HG03135 (cell line): Measurements from ENCODE around the gene ERF.

Source experiments
- ATAC-seq: cut with Tn5 transposase; IDR thresholded peaks from one replicate; pipeline ENCODE4 v1.9.1; 2021; ENCODE audit warnings: mild to moderate bottlenecking, moderate library complexity; ENCODE audit not compliant: unreplicated experiment

Gene ERF

GRCh38 chr19:42255766-42256745 is 1.1 kb upstream of the ERF start:
- no peak for ATAC-seq

DNA sequence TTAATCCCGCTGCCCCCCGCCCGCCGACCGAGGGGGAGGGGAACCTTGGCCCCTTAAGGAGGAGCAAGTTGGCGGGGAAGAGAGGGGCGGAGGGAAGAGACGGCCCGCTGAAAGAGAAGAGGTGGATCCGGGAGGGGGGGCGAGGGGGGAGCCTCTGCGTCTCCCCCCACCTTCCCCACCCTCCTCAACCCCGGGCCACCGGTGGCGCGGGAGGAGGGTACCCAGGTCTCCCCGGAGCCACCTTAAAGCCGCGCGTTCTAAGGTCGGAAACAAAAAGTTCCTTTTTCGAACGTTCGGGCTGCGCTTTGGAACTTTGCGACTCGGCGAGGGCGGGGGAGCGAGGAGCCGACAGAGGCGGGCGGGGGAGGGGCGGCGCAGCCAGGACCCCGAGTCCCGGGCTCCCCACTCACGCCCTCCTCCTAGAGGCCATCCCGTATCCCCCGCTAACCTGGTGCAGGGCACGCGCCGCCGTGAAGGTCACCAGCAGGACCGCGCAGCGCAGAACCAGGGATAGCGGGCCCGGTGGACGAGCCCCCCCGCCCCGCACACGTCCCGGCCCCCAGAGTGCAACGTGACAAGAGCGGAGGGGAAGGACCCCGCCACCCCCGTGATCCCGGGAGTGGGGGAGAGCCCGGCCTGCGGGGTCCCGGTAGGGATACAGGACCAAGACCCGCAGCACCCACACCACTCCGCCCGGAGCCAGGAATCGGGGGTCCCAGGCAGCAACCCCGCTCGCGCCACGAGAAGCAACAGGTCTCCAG is 659 bp downstream of the ERF start:
- peak; percentile 31 for ATAC-seq

DNA sequence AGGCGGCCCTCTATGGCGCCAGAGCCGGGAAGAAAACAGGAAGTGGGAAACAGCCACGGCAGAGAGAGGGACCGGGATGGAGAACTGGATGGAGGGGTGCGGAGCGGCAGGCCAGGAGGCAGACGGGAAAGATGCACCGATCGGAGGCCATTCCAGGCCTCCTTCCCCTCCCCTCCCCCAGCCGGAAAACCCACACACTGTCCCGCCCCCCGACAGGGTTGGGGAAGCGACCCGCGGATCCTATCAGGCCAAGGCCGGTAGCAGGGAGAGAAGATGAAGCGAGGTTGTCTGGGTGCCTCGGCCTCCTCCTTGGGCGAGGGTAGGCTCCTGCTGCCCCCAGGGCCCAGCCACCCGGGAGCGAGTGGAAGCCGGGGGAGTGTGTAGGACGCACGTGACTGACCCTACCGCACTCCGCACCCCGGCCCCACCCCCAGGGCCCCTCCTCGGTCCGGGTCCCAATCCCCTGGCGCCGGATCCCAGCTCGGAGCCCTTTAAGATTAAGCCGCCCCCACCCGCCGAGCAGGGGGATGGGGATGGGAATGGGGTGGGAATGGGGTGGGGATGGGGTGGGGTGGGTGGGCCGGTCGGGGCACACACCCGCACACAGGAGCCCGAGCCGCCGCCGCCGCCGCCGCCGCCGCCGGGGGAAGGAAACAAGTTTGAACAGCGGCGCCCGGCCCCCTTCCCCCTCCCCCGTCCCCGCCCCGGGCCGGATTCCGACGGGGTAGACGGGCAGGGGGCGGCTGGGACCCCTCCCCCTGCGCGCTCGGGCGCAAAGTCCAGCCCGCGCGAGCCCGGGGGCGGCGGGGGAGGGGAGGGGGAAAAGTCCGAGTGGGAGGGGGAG is 1.5 kb downstream of the ERF start:
- ATAC-seq, result peak; percentile 21

DNA sequence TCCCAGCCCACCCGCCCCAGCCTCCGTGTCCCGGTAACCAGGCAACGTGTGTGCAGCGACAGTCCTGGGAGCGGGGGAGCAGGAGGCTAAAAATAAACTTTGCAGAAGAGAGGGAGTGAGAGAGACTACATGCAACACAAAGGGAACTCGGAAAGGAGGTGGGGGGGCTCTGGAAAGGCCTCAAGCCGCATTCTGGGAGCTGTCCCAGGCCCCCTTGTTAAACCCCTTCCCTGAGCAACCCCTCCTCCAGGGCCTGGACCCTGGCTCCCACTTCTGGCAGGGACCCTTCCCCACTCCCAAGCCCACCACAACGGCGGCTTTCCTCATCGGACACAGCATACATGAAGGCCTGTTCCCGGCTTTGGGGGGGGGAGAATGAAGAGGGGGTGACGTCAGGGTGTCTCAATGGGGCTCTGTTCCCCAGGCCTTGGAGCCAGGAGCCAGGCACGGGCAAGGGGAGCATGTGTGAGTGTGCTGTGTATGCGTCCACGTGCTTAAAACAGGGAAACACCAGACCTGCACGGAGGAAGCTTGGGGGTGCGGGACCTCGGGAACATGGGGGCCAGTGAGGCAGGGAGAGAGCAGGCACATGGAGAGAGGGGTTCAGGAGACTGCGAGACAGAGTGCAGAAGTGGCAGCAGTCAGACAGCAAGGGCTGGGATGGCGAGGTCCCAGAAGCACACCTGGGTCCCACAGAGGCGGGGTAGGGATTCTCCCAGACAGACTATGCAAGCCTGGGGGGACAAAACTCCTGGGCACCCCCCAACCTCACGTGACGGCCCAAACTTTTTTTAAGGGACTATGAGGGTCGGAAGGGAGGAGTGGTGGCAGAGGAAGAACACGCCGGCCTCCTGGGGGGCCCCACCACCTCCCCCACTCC is 2.3 kb downstream of the ERF start:
- ATAC-seq, result no peak

DNA sequence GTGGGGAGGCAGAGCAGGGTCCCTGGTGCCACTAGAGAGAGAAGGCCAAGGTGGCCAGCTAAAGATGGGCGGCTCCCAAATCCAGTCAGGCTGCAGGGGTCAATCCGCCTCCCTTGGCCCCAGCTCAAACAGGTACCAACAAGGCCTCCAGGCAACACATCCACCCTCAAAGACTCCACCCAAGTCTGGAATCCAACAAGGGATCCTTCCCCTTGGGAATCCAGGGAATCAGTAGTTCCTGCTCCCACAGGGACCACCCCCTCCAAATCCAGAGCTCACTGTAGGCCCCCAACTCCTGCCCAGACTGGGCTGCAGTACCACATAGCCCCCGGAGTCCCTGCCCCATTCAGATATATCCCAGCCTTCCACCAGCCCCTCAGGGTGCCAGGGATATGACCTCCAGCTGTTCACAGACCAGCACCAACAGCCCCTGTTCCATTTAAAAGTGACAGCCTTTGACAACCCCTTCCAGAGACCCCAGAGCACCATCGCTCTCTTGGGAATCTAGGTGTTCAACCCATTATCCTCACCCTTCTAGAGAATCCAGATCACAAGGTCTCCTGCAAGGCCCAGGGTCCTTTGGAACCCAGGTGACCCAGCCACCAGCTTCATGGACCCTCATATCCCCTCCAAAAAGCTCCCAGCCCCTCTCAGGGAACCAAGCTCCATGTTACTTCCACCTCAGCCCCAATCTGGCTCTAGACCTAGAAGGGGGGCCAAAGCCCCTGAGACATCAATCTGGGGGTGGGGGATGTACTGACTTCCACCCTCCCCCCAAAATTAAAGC is 3.2 kb downstream of the ERF start:
- ATAC-seq, result no peak

DNA sequence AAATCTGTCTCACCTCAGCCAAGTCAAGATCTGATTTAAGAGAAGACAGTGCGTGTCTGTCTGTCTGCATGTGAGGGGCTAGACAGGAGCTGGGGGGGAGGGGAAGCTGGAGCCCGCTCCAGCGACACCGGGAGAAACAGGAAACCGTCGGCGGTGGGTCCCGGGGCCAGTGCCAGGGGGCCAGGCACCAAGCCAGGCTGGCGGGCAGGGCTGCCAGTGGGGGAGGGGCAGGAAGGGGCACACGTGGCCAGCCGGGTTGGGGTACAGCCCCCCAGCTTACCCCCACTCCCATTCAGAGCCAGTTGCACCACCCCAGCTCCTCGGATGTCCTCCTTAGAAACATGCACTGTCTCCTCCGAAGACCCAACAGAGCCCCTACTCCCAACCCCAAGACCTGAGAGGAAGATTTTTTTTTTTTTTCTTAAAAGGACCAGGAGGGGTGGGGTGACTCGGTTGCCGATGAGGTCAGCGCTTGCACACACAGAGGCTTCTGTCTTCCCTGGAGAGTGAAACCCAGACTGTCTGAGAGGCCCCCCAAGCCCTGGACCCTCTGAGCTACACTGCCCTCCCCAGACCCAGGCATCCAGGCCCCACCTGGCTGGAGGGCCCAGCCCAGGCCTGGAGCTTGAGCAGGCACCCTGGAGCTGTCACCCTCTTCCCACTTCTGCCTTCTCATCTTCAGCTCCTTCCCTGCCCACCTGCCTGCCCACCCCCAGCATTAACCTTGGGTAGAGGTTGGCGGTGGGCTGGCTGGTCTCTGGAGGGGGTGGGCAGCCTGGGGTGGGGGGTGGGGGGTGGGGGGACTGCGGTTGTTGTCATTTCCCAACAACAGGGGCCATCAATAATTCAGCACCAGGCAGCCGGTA is 4.0 kb downstream of the ERF start:
- ATAC-seq, result no peak

- ATAC-seq, result no peak
Measured at GRCh38 chr19:42250183-42250665, 4.7 kb downstream of the ERF start.

- ATAC-seq, result no peak
Measured at GRCh38 chr19:42249769-42250168, 5.2 kb downstream of the ERF start.

DNA sequence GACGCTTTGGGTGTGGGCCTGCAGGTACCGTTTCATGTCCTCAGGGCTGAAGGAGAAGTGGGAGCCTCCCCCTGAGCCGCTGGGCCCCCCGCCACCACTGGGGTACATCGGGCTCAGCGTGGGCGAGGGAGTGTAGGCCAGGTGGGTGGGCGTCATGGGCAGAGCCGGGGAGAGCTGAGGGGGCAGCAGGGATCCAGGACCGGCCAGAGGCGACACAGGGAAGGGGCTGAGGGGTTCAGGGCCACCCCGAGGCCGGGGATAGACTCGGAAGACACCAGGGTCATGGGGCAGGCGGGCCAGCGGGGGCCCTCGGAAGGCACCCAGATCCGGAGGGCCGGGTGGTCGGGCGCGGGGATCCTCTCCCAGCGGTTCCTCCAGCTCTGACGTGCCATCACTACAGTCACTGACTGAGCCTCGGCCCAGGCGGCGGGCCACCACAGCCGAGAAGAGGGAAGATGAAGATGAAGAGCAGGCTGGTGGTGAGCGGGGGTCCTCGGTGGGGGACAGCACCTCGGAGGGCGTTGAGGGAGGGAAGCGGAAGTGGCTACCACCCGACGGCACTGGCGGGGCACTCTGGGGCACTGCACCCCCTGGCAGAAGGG is 5.7 kb downstream of the ERF start:
- no peak for ATAC-seq

DNA sequence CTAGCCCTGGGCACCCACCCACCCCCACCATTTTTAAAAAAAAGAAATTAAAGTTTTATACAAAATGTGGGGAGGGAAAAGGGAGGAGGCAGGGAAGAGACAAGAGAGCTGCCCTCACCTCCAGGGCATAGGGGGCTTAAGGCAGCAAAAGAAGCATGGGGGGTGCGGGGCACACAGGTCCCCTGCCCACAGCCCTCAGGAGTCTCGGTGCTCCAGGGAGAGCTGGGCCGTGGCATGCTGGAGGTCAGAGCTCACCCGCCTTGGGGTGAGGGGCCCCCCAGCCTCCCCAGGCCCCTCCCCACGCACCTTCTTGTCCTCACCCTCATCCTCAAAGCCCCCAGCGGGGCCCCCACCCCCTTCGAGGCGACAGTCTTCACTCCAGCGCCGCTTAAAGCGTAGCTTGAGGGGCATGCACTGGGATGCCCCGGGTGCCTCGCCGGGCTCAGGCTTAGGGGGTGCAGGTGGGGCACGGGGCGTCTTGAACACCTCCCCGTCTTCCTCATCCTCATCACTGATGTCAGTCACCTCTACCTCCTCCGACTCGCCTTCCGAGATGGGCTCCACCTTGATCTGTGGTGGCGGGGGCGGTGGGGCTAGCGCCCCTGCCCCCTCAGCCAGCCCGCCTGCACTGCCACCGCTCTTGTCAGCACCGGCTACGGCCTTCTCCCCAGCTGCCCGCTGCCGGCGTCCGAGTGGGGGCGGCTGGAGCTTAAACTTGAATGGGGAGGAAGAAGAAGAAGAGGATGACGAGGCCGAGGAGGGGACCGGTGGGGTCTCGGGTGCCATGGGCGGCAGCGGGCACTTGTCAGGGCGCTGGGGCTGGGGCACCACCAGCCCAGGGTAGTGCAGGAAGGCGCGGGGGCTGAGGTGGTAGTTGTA is 6.4 kb downstream of the ERF start:
- no peak for ATAC-seq

DNA sequence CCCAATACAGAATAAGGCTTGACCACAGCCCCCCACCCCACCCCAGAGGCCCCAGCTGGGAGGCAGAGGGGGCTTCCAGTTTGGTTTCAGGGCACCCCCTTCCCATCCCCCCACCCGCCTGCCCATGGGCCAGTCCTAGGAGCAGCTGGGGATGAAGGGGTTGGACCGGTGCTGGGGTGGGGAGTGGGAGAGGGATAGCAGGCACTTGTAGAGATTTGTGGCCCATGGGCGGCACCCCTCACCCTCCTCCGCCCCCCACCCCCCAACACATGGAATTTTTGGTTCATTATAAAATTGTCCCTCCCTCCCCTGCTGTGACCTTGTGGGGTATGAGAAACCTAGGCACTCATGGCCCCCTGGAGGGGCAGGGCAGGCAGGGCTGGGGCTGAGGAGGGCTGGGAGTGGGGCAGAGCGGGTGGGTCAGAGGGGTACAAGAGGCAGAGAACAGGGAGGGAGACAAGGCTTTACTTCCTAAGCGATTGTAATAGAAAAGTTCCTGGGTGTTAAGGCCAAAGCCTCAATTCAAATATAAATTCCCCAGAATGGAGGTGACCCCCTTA is 7.2 kb downstream of the ERF start:
- ATAC-seq, result no peak

GRCh38 chr19:42246922-42247639 is 7.8 kb downstream of the ERF start:
- no peak for ATAC-seq

DNA sequence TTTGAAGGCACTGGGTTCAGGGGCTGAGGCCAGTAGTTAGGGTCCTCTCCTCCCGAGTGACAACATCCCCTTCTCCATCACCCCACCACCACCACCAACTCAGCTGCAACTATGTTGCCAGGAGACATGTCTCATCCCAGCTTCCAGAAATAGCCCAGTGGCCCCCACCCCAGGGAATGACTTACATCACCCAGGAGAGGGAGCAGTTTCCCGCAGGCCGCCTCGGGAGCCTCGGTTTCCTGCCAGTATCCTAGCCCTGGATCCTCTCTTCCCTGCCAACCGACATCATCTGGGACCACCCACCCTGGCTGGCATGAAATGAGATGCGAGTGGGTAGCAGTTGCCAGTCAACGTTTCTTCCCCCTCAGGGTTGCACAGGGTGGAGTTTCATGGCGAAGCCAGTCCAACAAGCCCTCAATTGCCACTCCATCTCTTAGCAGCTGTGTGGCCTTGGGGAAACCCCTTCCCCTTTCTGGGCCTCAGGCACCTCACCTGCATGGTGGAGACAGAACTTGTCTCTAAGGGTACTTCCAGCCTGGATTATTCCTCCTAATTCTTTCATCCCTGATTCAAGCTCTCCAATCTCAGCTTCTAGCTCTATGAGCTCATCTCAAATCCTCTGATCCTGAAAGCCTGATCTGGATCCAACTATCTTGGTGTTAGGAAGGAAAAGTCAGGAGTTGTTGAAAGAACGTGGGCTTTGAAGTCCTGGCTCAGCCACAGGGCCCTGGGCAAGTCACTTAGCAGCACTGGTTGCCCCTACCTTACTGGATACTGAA is 8.6 kb downstream of the ERF start:
- ATAC-seq, result no peak

DNA sequence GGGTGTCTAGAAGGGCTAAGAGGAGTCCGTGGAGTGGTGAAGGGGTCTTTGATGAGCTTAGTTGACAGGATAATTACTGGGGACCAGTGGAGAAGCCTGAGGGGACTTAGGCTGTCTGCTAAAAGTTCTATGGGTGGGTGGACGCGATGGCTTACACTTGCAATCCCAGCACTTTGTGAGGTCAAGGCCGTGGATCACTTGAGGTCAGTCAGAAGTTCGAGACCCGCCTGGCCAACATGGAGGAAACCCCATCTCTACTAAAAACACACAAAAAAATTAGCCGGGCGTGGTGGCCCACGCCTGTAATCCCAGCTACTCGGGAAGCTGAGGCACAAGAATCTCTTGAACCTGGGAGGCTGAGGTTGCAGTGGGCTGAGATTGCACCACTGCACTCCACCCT is 9.7 kb downstream of the ERF start:
- no peak for ATAC-seq
